CD8-positive, alpha-beta T cell (primary cell): ENCODE results near the gene NRL. TPM values are rescaled to one million over a fixed set of nuclear protein-coding genes. Genes with fewer than 3 reads are reported as not detected.

Experiments used
- microRNA-seq: library from miRNA; unstranded; fragments of <30 nt; microRNA quantifications from one replicate; pipeline ENCODE4 v1.2.0, GENCODE V29; 2022; ENCODE audit warnings: borderline microRNAs expressed
- total RNA-seq, 46 experiments: library from RNA in 2 of 46; stranded (reverse) in 2 of 46; gene quantifications; one replicate each; pipeline ENCODE4 v1.2.3 and lab custom pipeline; 2021 to 2026

NRL gene
- total RNA-seq, 2 experiments from 2014 or later, result 3.4 to 3.8 TPM

Small RNA genes lying within 50 kb of the gene (microRNA-seq; reads per million reads assigned to microRNA genes)
- not detected for gene MIR7703

Other genes with a start within 250 kb of the NRL start
- gene DHRS4, start 161.2 kb downstream of the NRL start, total RNA-seq, result 1 to 10 TPM; 6.8 to 7.1 TPM
- gene DHRS4L2, start 126.0 kb downstream of the NRL start, total RNA-seq, result 1 to 10 TPM; 7.6 to 8.1 TPM
- under 1 TPM; 0.14 to 0.19 TPM for gene CARMIL3, start 62.9 kb downstream of the NRL start, total RNA-seq
- gene CPNE6, start 43.4 kb downstream of the NRL start, total RNA-seq, result not detected
- gene PCK2, start 20.6 kb downstream of the NRL start, total RNA-seq, result 1 to 10 TPM; 4.9 to 5.2 TPM
- gene DCAF11, start 172 bp downstream of the NRL start, total RNA-seq, result 10 to 100 TPM; 88.7 to 89.7 TPM
- gene FITM1, start 15.7 kb upstream of the NRL start, total RNA-seq, result 1 to 10 TPM; 1.7 to 2.4 TPM
- 100 to 1,000 TPM; 200 to 207 TPM for gene PSME1, start 21.2 kb upstream of the NRL start, total RNA-seq
- gene EMC9, start 26.6 kb upstream of the NRL start, total RNA-seq, result 10 to 100 TPM in 1 of 2 experiments, 1 to 10 TPM in 1; 7.8 to 10.4 TPM
- gene PSME2, start 31.7 kb upstream of the NRL start, total RNA-seq, result 10 to 100 TPM; 90.1 to 91.0 TPM
- gene RNF31, start 32.5 kb upstream of the NRL start, total RNA-seq, result 10 to 100 TPM; 45.4 to 51.7 TPM
- 100 to 1,000 TPM; 270 to 307 TPM for gene IRF9, start 46.3 kb upstream of the NRL start, total RNA-seq
- gene REC8, start 57.1 kb upstream of the NRL start, total RNA-seq, result 100 to 1,000 TPM; 131 to 144 TPM
- gene IPO4, start 73.9 kb upstream of the NRL start, total RNA-seq, result 10 to 100 TPM; 69.2 to 75.6 TPM
- gene TM9SF1, start 80.5 kb upstream of the NRL start, total RNA-seq, result 10 to 100 TPM; 17.5 to 20.4 TPM
- under 1 TPM; 0.38 to 0.56 TPM for gene TSSK4, start 90.7 kb upstream of the NRL start, total RNA-seq
- gene CHMP4A, start 98.5 kb upstream of the NRL start, total RNA-seq, result 10 to 100 TPM; 70.1 to 77.6 TPM
- gene MDP1, start 101.1 kb upstream of the NRL start, total RNA-seq, result 1 to 10 TPM; 4.2 to 4.5 TPM
- 10 to 100 TPM; 39.9 to 48.5 TPM for gene NEDD8, start 117.4 kb upstream of the NRL start, total RNA-seq
- gene GMPR2, start 118.0 kb upstream of the NRL start, total RNA-seq, result 10 to 100 TPM; 22.5 to 23.9 TPM
- gene TINF2, start 127.7 kb upstream of the NRL start, total RNA-seq, result 100 to 1,000 TPM; 174 to 177 TPM
- 1 to 10 TPM; 3.6 to 3.8 TPM for gene TGM1, start 148.2 kb upstream of the NRL start, total RNA-seq
- gene RABGGTA, start 156.6 kb upstream of the NRL start, total RNA-seq, result 10 to 100 TPM; 59.1 to 65.9 TPM
- 10 to 100 TPM; 24.3 to 28.5 TPM for gene DHRS1, start 184.8 kb upstream of the NRL start, total RNA-seq
- 10 to 100 TPM; 35.6 to 35.8 TPM for gene NOP9, start 184.9 kb upstream of the NRL start, total RNA-seq
- 10 to 100 TPM; 11.8 to 13.4 TPM for gene CIDEB, start 193.0 kb upstream of the NRL start, total RNA-seq
- gene LTB4R2, start 195.2 kb upstream of the NRL start, total RNA-seq, result 10 to 100 TPM; 18.9 to 21.5 TPM
- 10 to 100 TPM; 15.4 to 16.7 TPM for gene LTB4R, start 196.6 kb upstream of the NRL start, total RNA-seq
- gene ADCY4, start 220.1 kb upstream of the NRL start, total RNA-seq, result 1 to 10 TPM; 5.2 to 7.9 TPM
- gene RIPK3, start 225.0 kb upstream of the NRL start, total RNA-seq, result 10 to 100 TPM; 17.6 to 19.3 TPM